ENCODE data around the gene CIDEC.
A peak's percentile ranks its signal among the peaks of the same experiment; 100 is the strongest.

The CIDEC gene

DNA sequence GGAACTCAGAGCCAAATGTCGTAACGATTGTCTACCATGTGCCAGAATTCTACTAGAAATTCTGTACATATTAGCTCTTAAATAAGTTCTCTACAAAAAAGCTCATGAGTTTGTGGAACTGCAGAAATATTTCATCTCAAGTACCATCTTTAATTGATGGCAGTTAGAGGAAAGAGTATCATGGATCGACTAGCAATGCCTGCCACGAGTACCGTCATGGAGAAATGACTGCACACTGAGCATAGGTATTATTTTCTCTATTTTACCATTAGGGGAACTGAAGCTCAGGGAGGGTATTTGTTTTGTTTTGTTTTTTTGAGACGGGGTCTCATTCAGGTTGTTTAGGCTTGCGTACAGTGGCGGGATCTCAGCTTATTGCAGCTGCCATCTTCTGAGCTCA lies 39.0 kb downstream of the CIDEC start:
- no peak for DNase-seq

DNA sequence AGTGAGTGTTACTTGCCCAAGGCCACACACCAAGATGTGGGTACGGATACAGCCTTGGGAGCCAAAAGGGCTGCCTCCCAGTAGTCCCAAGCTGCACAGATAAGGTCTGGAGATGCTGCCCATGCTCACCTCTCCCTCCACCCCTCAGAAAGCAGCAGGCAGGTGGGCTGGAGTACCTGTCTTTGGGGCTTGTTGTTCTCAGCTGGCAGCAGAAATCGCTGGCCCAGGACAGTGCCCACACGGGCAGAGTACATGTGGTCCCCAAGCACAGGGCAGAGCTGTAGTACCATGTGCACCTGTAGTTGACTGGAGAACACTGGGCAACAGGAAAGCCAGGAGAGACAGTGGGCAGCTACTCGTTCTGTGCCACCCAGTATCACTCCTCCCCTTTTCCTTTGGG lies 41.2 kb downstream of the CIDEC start:
- DNase-seq: no peak

GRCh38 chr3:9837701-9838582 lies 42.1 kb downstream of the CIDEC start:
- DNase-seq: peak; percentile 23

DNA sequence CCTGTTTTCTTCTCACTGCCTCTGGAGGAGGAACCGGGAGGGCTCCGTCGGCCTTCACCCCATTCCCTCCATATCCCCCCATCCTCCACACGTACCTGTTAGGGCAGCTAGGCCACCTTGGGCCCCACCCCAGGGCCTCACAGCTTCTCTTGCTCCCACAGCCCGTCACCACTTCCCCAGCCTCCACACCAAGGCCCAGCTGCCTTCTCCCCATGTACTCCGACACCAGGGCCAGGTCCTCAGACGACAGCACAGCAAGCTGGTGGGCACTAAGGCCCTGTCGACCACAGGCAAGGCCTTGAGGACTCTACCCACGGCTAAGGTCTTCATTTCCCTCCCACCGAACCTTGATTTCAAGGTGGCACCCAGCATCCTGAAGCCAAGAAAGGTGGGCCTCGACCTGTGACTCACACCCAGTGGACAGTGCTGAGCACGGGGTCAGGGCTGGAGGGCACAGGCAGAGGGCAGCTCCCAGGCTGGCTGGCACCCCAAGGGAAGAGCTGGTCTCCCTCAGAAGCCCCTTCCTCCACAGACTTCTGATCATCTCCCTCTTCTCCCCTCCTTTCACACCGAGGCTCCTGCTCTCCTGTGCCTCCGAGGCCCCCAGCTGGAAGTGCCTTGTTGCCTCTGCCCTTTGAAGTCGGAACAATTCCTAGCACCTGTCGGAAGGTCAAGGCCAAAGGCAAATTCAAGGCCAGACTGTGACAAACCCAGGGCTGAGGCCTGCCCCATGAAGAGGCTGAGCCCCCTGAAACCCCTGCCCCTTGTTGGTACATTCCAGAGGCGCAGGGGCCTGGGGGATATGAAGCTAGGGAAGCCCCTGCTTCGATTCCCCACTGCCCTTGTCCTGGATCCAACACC lies 45.3 kb downstream of the CIDEC start:
- DNase-seq: no peak

- no peak for DNase-seq
Measured at GRCh38 chr3:9833078-9833477, 47.0 kb downstream of the CIDEC start.

GRCh38 chr3:9831253-9831652 lies 48.8 kb downstream of the CIDEC start:
- no peak for DNase-seq

DNA sequence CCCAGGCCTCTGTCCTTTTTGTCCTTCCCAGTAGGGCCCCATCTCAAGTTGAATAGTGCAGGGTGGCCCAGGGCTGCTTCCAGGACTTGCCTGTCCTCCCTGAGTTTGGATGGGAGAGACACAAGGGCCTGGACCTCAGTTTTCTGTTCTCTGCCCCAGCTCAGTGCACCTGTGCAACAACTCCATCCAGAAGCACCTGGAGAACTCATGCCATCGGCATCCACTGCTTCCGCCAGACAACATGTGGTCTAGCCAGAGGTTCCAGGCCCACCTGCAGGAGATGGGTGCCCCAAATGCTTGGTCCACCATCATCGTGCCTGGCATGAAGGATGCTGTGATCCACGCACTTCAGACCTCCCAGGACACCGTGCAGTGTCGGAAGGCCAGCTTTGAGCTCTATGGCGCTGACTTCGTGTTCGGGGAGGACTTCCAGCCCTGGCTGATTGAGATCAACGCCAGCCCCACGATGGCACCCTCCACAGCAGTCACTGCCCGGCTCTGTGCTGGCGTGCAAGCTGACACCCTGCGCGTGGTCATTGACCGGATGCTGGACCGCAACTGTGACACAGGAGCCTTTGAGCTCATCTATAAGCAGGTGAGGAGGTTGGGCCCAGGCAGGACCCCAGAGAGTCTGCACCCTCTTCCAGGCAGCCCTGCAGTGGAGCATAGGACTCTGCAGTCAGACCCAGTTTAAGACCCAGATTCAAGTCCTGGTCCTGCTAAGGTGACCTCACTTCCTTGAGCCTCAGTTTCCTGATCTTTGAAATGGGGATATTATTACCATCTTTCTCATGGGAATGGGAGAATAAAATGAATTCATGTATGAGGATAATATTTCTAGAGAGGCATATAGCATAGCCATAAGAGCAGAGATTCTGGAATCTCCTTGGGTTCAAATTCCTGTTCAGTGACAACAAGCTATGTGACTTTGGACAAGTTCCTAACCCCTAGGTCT lies 51.0 kb downstream of the CIDEC start:
- no peak for DNase-seq

- peak; percentile 64 for DNase-seq
Measured at GRCh38 chr3:9826815-9827573, 53.1 kb downstream of the CIDEC start.

- DNase-seq: no peak
Measured at GRCh38 chr3:9825451-9826040, 54.5 kb downstream of the CIDEC start.

DNA sequence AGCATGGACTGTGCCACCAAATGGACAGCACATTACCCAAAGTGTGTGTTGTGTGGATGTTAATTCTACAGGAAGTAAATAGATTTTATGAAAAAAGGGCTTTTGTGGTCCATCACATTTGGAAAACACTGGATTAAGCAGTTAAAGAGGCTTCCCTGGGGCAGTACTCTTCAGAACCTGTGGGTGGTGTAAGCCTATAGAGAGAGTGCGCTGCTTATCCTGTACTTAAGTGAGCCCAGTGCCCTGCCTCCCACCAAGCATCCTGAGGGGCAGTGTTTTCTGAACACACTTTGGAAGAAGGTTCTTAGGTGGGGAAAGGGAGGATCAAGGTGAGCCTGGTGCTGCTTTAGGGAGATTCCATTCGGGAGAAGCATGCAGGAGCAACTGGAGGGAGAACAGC lies 59.1 kb downstream of the CIDEC start:
- DNase-seq: peak; percentile 59

- DNase-seq: no peak
Measured at GRCh38 chr3:9820543-9820942, 59.5 kb downstream of the CIDEC start.

GRCh38 chr3:9818666-9819335 lies 61.3 kb downstream of the CIDEC start:
- no peak for DNase-seq

GRCh38 chr3:9817436-9817835 lies 62.6 kb downstream of the CIDEC start:
- DNase-seq: no peak
